GM21390 (cell line): ENCODE data around the gene SORCS1.
"Not testable (repeated sequence)": the region's sequence is repeated elsewhere in the genome, so short reads cannot be mapped to it uniquely, and the experiment has no call there.

Source experiments
- ATAC-seq: cut with Tn5 transposase; IDR thresholded peaks from one replicate; pipeline ENCODE4 v1.9.1; 2021; ENCODE audit not compliant: unreplicated experiment

Gene SORCS1

GRCh38 chr10:107054469-107055156 is 109.9 kb downstream of the SORCS1 start:
- no peak for ATAC-seq

GRCh38 chr10:107051769-107052168 is 112.7 kb downstream of the SORCS1 start:
- no peak for ATAC-seq

GRCh38 chr10:107043461-107043860 is 121.0 kb downstream of the SORCS1 start:
- no peak for ATAC-seq

- no peak for ATAC-seq
Observed at GRCh38 chr10:107037192-107038122, 127.0 kb downstream of the SORCS1 start.

DNA sequence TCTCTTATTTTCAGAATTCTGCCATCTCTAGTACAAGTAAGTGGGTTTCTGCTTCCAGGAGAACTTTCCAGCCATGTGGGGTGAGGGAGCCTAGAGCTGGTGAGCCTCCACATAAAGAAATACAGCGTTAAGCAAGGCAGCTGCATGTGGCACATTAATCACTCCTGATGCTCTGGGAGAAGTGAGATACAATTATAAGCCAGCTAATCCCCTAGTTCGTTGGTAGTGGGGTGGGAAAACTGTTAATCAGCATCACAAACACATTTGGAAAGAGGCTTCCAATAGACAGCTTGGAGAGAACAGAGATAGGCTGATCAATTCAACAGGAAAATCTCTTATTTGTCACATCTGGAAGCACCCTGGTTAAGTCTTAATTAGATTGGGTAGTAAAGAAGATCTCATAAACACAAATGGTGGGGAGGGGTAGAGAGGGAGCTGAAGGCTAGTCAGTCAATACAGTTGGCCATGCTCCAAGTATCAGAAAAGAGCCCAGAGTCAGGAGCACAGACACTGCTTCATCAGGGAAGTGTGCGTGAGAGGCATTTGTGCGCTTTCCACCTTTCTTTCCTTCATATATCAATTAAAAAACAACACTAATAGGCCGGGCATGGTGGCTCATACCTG is 130.6 kb downstream of the SORCS1 start:
- ATAC-seq: no peak

DNA sequence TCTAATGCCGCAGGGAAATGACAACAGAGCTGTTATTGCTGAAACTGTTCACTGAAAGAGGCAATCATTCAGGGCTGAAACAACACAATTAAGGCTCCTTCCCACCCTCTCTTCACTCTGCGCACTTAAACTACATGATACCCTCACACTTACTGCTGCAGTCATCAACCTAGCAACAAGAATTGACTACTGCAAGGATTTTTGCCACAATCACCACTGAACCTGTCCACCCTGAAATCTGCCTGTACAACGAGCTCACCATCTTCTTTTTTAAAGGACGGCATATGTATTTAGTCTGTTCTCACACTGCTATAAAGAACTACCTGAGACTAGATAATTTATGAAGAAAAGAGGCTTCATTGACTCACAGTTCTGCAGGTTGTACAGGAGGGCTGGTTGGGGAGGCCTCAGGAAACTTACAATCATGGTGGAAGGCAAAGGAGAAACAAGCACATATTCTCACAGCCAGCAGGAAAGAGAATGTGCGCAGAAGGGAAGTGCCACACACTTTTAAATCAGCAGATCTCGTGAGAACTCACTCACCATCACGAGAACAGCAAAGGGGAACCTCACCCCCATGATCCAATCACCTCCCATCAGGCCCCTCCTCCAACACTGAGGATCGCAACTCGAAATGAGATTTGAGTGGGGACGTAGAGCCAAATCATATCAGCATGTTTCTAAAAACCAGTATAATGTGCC is 131.7 kb downstream of the SORCS1 start:
- ATAC-seq: no peak

GRCh38 chr10:107031931-107032699 is 132.4 kb downstream of the SORCS1 start:
- no peak for ATAC-seq

DNA sequence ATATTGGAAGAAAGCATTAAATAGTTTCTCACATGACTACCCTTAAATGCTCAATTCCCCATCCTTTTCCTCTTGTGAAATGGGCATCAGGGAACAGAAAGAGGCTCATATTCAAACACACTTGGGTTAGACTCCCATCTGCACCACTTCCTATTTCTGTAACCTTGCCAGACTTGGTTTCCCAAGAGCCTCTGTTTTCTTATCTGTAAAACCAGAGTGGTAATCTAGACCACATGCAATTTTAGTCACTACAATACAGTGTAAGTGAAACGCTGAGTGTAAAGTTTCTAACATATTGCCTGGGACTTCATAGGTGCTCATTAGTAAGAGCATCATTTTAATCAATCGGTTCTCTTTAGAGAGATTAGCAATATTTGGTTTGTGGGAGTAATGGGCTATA is 136.3 kb downstream of the SORCS1 start:
- no peak for ATAC-seq

GRCh38 chr10:107025676-107026075 is 138.8 kb downstream of the SORCS1 start:
- no peak for ATAC-seq

- ATAC-seq: not testable (repeated sequence)
Observed at GRCh38 chr10:107024033-107024432, 140.5 kb downstream of the SORCS1 start.

- no peak for ATAC-seq
Observed at GRCh38 chr10:107022600-107023354, 141.7 kb downstream of the SORCS1 start.

- ATAC-seq: no peak
Observed at GRCh38 chr10:107019154-107019553, 145.4 kb downstream of the SORCS1 start.

- ATAC-seq: no peak
Observed at GRCh38 chr10:107013258-107014006, 151.1 kb downstream of the SORCS1 start.

- no peak for ATAC-seq
Observed at GRCh38 chr10:107011992-107012391, 152.5 kb downstream of the SORCS1 start.

GRCh38 chr10:107011105-107011504 is 153.4 kb downstream of the SORCS1 start:
- ATAC-seq: no peak

DNA sequence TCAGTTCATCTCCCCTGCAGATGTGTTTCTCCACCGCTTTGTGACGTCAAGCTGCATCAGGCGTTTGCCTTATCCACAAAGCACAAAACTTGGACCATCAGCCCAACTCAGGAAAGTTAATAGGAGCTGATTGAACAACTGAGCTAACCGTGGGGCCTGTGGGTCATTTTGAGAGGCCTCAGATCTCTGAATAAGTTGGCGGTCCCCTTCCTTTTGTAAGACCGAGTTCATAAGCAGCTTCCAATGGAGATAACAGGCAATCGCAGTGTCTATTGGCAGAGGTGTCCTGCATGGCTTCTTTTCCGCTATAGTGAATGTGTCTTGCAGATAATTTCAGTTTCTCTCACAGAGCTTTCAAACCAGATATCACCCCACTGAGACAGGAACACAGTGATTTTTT is 154.0 kb downstream of the SORCS1 start:
- ATAC-seq: no peak

DNA sequence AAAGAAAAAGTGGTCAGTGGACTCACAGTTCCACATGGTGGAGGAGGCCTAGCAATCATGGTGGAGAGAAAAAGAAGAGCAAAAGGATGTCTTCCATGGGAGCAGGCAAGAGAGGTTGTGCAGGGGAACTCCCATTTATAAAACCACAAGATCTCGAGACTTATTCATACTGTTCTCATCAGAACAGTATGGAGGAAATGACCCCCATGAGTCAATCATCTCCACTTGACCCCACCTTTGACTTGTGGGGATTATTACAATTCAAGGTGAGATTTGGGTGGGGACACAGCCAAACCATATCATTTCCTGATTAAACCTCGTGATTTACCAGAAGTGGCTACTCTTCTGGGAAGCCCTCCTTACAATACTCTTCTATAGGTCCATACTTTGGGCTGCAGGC is 160.1 kb downstream of the SORCS1 start:
- ATAC-seq: no peak

DNA sequence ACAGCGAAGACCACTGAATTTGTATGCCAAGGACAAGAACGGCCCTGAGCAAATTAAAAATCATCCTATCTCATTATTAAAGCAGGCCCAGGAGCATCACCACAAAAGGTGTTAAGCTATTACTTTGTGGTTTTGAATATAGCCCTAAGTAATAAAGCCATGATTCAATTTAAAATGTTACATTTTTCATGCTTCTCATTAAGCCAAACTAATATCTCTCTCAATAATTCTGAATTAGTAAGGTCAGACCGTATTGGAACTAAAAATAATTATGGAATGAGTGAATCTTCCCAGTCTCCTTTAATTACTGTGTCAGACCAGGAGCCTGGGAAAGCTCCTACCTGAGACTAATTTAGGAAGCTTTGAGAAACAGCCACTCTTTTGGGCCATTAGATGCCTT is 162.4 kb downstream of the SORCS1 start:
- ATAC-seq: no peak

- ATAC-seq: no peak
Observed at GRCh38 chr10:106999118-106999707, 165.3 kb downstream of the SORCS1 start.
